A204.1 (cell line): ENCODE data around the gene RFTN2.

ENCODE experiments used
- FAIRE-seq: peaks from 2 replicates; lab custom pipeline; 2012; peaks lifted over from hg19 to GRCh38; lab: Jason Lieb, UNC

Gene RFTN2

DNA sequence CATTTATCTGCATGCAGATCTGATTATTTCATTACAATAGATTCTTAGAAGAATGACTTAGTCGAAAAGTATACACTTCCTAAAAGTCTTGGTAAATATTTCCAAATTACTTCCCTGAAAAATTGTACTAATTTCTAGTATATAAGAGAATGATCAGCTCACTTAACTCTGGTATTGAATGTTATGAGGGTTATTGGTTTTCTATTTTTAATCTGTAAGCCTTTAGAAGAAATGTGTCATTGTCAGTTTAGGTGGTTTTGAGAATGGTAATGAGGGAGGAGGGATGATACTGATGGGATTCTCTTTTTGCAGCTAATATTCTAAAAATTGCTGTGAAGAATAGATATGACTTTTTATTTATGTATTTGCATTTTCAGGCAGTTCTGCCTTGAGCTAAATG lies 135.7 kb downstream of the RFTN2 start:
- no peak for FAIRE-seq

DNA sequence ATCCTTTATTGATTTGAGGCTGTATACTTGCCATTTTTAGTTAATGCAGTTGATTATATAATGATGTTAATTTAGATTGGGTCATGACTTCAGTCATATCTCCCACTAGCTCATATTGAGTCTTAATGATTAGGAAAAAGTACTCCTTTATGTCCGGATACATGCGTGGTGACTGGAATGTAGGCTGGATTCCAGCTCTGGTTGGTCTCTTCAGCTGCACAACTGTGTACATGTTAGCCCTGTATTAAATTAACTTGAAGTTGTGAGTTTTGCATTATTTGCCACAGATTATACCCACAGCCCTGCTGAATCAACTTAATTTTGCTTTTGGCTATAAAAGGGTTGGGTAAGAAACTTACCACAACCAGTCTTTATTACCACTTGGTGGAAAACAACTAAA lies 137.0 kb downstream of the RFTN2 start:
- FAIRE-seq: no peak
